A549 (cell line): ENCODE results near the gene SLC6A6. TPM values are rescaled to one million over a fixed set of nuclear protein-coding genes. Genes with fewer than 3 reads are reported as not detected.
A peak's percentile ranks its signal among the peaks of the same experiment; 100 is the strongest.

Experiments
- ATAC-seq, 2 experiments: fragments of 200-7000 bp in 1 of 2; fragments of >200 bp in 1 of 2; cut with Nextera tagmentation in 1 of 2; cut with Tn5 transposase in 1 of 2; 3 replicates each; pipeline versions ENCODE4 v1.8.0 to v1.9.1; 2018 to 2020; ENCODE audit warnings: mild to moderate bottlenecking in 1 of 2, moderate library complexity in 1 of 2
- CTCF ChIA-PET: fragments of 300-600 bp; sonication (Branson Sonifier 250); formaldehyde crosslinking; extraction: SDS; loops from one replicate; lab custom pipeline; 2021; ENCODE audit warnings: antibody characterized with exemption, inconsistent platforms; lab: Yijun Ruan, JAX
- POLR2A ChIA-PET: fragments of 350-600 bp; formaldehyde crosslinking; extraction: SDS; loops from one replicate; lab custom pipeline; 2021; ENCODE audit warnings: antibody characterized with exemption, inconsistent platforms; lab: Yijun Ruan, JAX
- DNase-seq, 2 experiments: peaks; one replicate each; pipeline versions ENCODE4 v3.0.0 to v3.0.0-alpha.2; 2011 to 2016; ENCODE audit warnings: low read depth in 1 of 2, low spot score in 1 of 2
- FAIRE-seq: peaks from 2 replicates; lab custom pipeline; 2011; peaks lifted over from hg19 to GRCh38; lab: Jason Lieb, UNC
- H3K27ac ChIP-seq, 2 experiments: fragments of >200 bp; sonication (Bioruptor Twin); formaldehyde crosslinking; 3 replicates each; pipeline ENCODE4 v1.5.1; 2016 to 2017
- H3K4me1 ChIP-seq: fragments of >200 bp; sonication (Bioruptor Twin); formaldehyde crosslinking; 3 replicates; pipeline ENCODE4 v1.6.1; 2016
- H3K4me2 ChIP-seq: fragments of >200 bp; sonication (Bioruptor Twin); formaldehyde crosslinking; 3 replicates; pipeline ENCODE4 v1.6.1; 2016
- H3K4me3 ChIP-seq: fragments of >200 bp; sonication (Bioruptor Twin); formaldehyde crosslinking; 3 replicates; pipeline ENCODE4 v1.5.1; 2016
- H3K9me3 ChIP-seq: fragments of >200 bp; sonication (Bioruptor Twin); formaldehyde crosslinking; 3 replicates; pipeline ENCODE4 v1.6.1; 2016
- CBX8 ChIP-seq: fragments of 200-600 bp; sonication (generic); IDR thresholded peaks from 2 replicates; pipeline ENCODE4 v1.6.1; 2016
- CEBPB ChIP-seq, 2 experiments: fragments of >200 bp in 1 of 2; sonication (Bioruptor Twin) in 1 of 2; formaldehyde crosslinking in 1 of 2; IDR thresholded peaks; 2 replicates each; pipeline ENCODE4 v1.6.1; 2012 to 2016
- EHF ChIP-seq: fragments of 250-450 bp; sonication (Bioruptor Pico); IDR thresholded peaks from 2 replicates; pipeline ENCODE4 v1.5.0; 2020; ENCODE audit warnings: mild to moderate bottlenecking
- FOXS1 ChIP-seq: fragments of 250-450 bp; sonication (Bioruptor Pico); IDR thresholded peaks from 2 replicates; pipeline ENCODE4 v1.5.0; 2020; ENCODE audit warnings: mild to moderate bottlenecking, moderate library complexity
- HDAC2 ChIP-seq: fragments of 200-600 bp; sonication (generic); IDR thresholded peaks from 2 replicates; pipeline ENCODE4 v1.6.1; 2016
- HOXB5 ChIP-seq: fragments of 250-450 bp; sonication (Bioruptor Pico); IDR thresholded peaks from 2 replicates; pipeline ENCODE4 v1.5.0; 2020; ENCODE audit warnings: mild to moderate bottlenecking, moderate library complexity
- JUN ChIP-seq, 2 experiments: fragments of >200 bp; sonication (Bioruptor Twin); formaldehyde crosslinking; IDR thresholded peaks; 2 replicates in 1 of 2; 3 replicates in 1 of 2; pipeline ENCODE4 v1.6.1; 2016 to 2017
- MAZ ChIP-seq: fragments of 150-350 bp; IDR thresholded peaks from 2 replicates; pipeline ENCODE4 v1.6.1; 2014; ENCODE audit warnings: antibody characterized with exemption, low read depth, low read length, borderline replicate concordance
- MYC ChIP-seq: IDR thresholded peaks from 2 replicates; pipeline ENCODE4 v1.6.1; 2012; ENCODE audit warnings: mild to moderate bottlenecking, inconsistent platforms, low read length, improper control_type of control experiment, borderline replicate concordance
- NFE2L2 ChIP-seq: fragments of 150-350 bp; conservative IDR thresholded peaks from 2 replicates; pipeline ENCODE4 v1.6.1; 2014; ENCODE audit warnings: low read length
- NPAS2 ChIP-seq: fragments of 250-450 bp; sonication (Bioruptor Pico); IDR thresholded peaks from 2 replicates; pipeline ENCODE4 v1.8.0; 2022; ENCODE audit warnings: mild to moderate bottlenecking, moderate library complexity, borderline replicate concordance
- SMC3 ChIP-seq: fragments of >200 bp; sonication (Bioruptor Twin); formaldehyde crosslinking; IDR thresholded peaks from 3 replicates; pipeline ENCODE4 v1.6.1; 2018; ENCODE audit warnings: inconsistent platforms
- ZC3H11A ChIP-seq: fragments of 450-650 bp; IDR thresholded peaks from 2 replicates; pipeline ENCODE4 v1.6.1; 2014; ENCODE audit warnings: antibody characterized with exemption, mild to moderate bottlenecking
- ZSCAN20 ChIP-seq: fragments of 250-450 bp; sonication (Bioruptor Pico); IDR thresholded peaks from 2 replicates; pipeline ENCODE4 v1.8.0; 2022; ENCODE audit warnings: mild to moderate bottlenecking, moderate library complexity
- WGBS: methylation state at CpG from one replicate; pipeline ENCODE4 v1.1.6; 2017; ENCODE audit errors: missing lambda C conversion rate; 5-methylcytosine and 5-hydroxymethylcytosine counted together
- polyA plus RNA-seq, 4 experiments: library from polyadenylated mRNA; depleted of rRNA in 3 of 4; stranded (reverse); fragments of >200 nt; fragmentation: RNase III in 1 of 4; extraction: RNeasy Plus Mini Kit Qiagen cat#74134 plus additional on column Dnase treatment in 1 of 4; gene quantifications; 2 replicates in 3 of 4; 3 replicates in 1 of 4; pipeline ENCODE4 v1.2.3, GENCODE V29; 2011 to 2017
- TF ChIP-seq, protein P1 (sequence below): fragments of 200-600 bp; sonication (generic); IDR thresholded peaks from 2 replicates; pipeline ENCODE4 v1.6.1; 2016; ENCODE audit warnings: antibody characterized with exemption, mild to moderate bottlenecking, moderate library complexity
- TF ChIP-seq, protein P2 (sequence below): fragments of >200 bp; sonication (Bioruptor Twin); formaldehyde crosslinking; IDR thresholded peaks from 3 replicates; pipeline ENCODE4 v1.6.1; 2016
- TF ChIP-seq, protein P3 (sequence below): fragments of 250-450 bp; sonication (Bioruptor Pico); IDR thresholded peaks from 2 replicates; pipeline ENCODE4 v1.5.0; 2020; ENCODE audit warnings: low read depth, mild to moderate bottlenecking, moderate library complexity

SLC6A6 gene
- polyA plus RNA-seq, 2 of the 4 experiments (the other 2 are of a cell fraction): 73.3 to 73.8 TPM

DNA sequence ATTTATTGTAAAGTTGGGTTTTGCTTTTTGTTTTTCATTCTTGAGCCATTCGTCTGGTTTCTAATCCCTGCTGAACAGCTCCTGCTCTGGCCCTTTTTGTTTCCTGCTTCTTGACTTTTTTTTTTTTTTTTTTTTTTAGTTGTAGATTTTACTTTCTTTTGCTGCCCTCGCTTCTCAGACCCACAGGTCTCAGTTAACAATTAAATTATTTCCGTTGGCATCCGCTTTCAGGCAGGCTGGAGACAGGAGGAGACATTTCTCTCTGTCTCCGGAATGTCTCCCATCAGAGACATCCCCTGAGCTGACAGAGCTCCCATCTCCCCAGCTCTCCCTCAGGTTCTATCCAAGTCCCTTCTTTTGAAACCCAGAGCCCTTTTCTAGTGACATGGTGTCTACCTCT is 68.6 kb downstream of the SLC6A6 start:
- H3K27ac ChIP-seq: no peak overlapping the region; a peak in 1 of 6 replicates
- ATAC-seq (no peak), DNase-seq (no peak), FAIRE-seq (no peak)
- CTCF ChIA-PET: interaction anchor here (0.6 to 4.4 kb wide), 8 partner anchors 9 to 1345 kb away, joined by 3 to 19 read pairs (median 4); no protein-coding TSS in a partner anchor
- no peak overlapping the region for H3K4me2 ChIP-seq
- H3K4me1 ChIP-seq: peaks cover 29% of the 10 kb centered on the region
- no peaks in the 10 kb centered on the region for H3K9me3 ChIP-seq
- POLR2A ChIA-PET: interaction anchor here (0.7 kb wide), 1 partner anchor 230 kb away, joined by 6 read pairs; no protein-coding TSS in a partner anchor
- H3K4me3 ChIP-seq: no peak overlapping the region
- TF ChIP-seq CEBPB (IDR thresholded peaks at IDR 0.05): no peak
- no peak for TF ChIP-seq ZC3H11A
- no peak for TF ChIP-seq EHF
- no peak for TF ChIP-seq JUN (IDR thresholded peaks at IDR 0.05)
- TF ChIP-seq NPAS2: no peak
- TF ChIP-seq, protein P1, sequence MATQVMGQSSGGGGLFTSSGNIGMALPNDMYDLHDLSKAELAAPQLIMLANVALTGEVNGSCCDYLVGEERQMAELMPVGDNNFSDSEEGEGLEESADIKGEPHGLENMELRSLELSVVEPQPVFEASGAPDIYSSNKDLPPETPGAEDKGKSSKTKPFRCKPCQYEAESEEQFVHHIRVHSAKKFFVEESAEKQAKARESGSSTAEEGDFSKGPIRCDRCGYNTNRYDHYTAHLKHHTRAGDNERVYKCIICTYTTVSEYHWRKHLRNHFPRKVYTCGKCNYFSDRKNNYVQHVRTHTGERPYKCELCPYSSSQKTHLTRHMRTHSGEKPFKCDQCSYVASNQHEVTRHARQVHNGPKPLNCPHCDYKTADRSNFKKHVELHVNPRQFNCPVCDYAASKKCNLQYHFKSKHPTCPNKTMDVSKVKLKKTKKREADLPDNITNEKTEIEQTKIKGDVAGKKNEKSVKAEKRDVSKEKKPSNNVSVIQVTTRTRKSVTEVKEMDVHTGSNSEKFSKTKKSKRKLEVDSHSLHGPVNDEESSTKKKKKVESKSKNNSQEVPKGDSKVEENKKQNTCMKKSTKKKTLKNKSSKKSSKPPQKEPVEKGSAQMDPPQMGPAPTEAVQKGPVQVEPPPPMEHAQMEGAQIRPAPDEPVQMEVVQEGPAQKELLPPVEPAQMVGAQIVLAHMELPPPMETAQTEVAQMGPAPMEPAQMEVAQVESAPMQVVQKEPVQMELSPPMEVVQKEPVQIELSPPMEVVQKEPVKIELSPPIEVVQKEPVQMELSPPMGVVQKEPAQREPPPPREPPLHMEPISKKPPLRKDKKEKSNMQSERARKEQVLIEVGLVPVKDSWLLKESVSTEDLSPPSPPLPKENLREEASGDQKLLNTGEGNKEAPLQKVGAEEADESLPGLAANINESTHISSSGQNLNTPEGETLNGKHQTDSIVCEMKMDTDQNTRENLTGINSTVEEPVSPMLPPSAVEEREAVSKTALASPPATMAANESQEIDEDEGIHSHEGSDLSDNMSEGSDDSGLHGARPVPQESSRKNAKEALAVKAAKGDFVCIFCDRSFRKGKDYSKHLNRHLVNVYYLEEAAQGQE: no peak
- no peak for TF ChIP-seq SMC3
- TF ChIP-seq, protein P2, sequence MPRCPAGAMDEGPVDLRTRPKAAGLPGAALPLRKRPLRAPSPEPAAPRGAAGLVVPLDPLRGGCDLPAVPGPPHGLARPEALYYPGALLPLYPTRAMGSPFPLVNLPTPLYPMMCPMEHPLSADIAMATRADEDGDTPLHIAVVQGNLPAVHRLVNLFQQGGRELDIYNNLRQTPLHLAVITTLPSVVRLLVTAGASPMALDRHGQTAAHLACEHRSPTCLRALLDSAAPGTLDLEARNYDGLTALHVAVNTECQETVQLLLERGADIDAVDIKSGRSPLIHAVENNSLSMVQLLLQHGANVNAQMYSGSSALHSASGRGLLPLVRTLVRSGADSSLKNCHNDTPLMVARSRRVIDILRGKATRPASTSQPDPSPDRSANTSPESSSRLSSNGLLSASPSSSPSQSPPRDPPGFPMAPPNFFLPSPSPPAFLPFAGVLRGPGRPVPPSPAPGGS: no peak
- no peak for TF ChIP-seq FOXS1 (CRISPR knock-in tag)
- no peak for TF ChIP-seq MYC
- TF ChIP-seq ZSCAN20: no peak
- TF ChIP-seq HDAC2: no peak
- 94% methylated on average over 5 of the region's 5 CpGs for WGBS

DNA sequence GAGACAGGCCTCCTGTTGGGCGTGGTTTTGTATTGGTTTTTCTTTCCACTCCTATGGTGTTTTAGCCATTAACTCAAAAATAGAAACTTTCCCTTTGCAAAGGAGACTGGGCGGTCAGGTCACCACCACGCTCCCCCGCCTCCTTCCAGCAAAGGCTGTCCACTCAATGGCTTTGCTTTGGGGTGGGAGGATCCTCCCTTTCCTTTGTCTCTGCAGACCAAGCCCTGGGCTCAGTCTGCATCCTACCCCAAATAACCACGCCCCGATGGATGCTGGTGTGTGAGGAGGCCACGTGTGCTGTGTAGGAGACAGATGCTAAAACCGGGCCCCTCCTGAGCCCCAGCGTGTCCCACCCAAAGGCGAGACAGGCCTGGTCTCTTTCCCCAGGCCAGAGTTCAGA is 69.3 kb downstream of the SLC6A6 start:
- Histone ChIP-seq H3K4me2 (no peak overlapping the region), H3K4me1 (peaks cover 29% of the 10 kb centered on the region), H3K9me3 (no peaks in the 10 kb centered on the region), H3K27ac (peak overlapping the region in 1 of 2 experiments; percentile 66; a peak in 2 of 6 replicates), H3K4me3 (no peak overlapping the region)
- DNase-seq: no peak
- TF ChIP-seq HOXB5 (CRISPR knock-in tag) (no peak), CBX8 (no peak), MAZ (no peak), NFE2L2 (no peak)
- TF ChIP-seq, protein P3, sequence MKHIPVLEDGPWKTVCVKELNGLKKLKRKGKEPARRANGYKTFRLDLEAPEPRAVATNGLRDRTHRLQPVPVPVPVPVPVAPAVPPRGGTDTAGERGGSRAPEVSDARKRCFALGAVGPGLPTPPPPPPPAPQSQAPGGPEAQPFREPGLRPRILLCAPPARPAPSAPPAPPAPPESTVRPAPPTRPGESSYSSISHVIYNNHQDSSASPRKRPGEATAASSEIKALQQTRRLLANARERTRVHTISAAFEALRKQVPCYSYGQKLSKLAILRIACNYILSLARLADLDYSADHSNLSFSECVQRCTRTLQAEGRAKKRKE (CRISPR knock-in tag): no peak
- no peak for FAIRE-seq
- ATAC-seq: no peak
- WGBS: 94% methylated on average over 10 of the region's 10 CpGs
- POLR2A ChIA-PET: no interaction called here
- CTCF ChIA-PET: interaction anchor here (0.9 to 4.4 kb wide), 6 partner anchors 9 to 268 kb away, joined by 4 to 19 read pairs (median 4); no protein-coding TSS in a partner anchor
